Astrocyte (in vitro differentiated cells and primary cell): ENCODE data around the gene NEDD9.

ENCODE experiments used
- CTCF ChIP-seq: IDR thresholded peaks from 2 replicates; pipeline ENCODE4 v1.5.1; 2011; ENCODE audit warnings: low read depth, mild to moderate bottlenecking, inconsistent platforms, low read length, moderate library complexity; ENCODE audit not compliant: insufficient read depth
- EZH2 ChIP-seq: IDR thresholded peaks from 2 replicates; pipeline ENCODE4 v1.6.1; 2012; ENCODE audit warnings: mild to moderate bottlenecking, low read length, inconsistent platforms; ENCODE audit not compliant: insufficient read depth

GRCh38 chr6:11246722-11247121 is 14.3 kb upstream of the NEDD9 start:
- no peak for TF ChIP-seq CTCF
- no peak for TF ChIP-seq EZH2
